K562 (cell line): ENCODE data around the gene EPO. TPM values are rescaled to one million over a fixed set of nuclear protein-coding genes. Genes with fewer than 3 reads are reported as not detected.
A peak's percentile ranks its signal among the peaks of the same experiment; 100 is the strongest.

Experiments used
- ARID4B ChIP-seq: sonication (generic); formaldehyde crosslinking; IDR thresholded peaks from 2 replicates; pipeline ENCODE4 v1.8.0; 2022; ENCODE audit warnings: mild to moderate bottlenecking, missing genetic modification reagents
- BRF1 ChIP-seq: IDR thresholded peaks from 3 replicates; pipeline ENCODE4 v1.6.1; 2011; ENCODE audit warnings: borderline replicate concordance, mild to moderate bottlenecking; ENCODE audit not compliant: insufficient read length; ENCODE audit errors: extremely low read depth
- C11orf30 ChIP-seq: fragments of 450-650 bp; IDR thresholded peaks from 2 replicates; pipeline ENCODE4 v1.6.1; 2016; ENCODE audit warnings: low read depth, mild to moderate bottlenecking
- CBFA2T2 ChIP-seq: fragments of 450-650 bp; conservative IDR thresholded peaks from 2 replicates; pipeline ENCODE4 v1.6.1; 2017; ENCODE audit warnings: mild to moderate bottlenecking
- GTF3C2 ChIP-seq: IDR thresholded peaks from 3 replicates; pipeline ENCODE4 v1.6.1; 2011; ENCODE audit warnings: borderline replicate concordance, mild to moderate bottlenecking, moderate library complexity; ENCODE audit not compliant: insufficient read length; ENCODE audit errors: extremely low read depth
- KAT2B ChIP-seq: IDR thresholded peaks from one replicate; pipeline ENCODE4 v1.6.1; 2012; ENCODE audit warnings: low read depth, mild to moderate bottlenecking, control low read depth, inconsistent platforms, low read length, moderate library complexity
- NCOA6 ChIP-seq: fragments of 450-650 bp; IDR thresholded peaks from 2 replicates; pipeline ENCODE4 v1.6.1; 2017; ENCODE audit warnings: mild to moderate bottlenecking
- NFIC ChIP-seq: fragments of 450-650 bp; IDR thresholded peaks from 2 replicates; pipeline ENCODE4 v1.6.1; 2017; ENCODE audit warnings: mild to moderate bottlenecking, inconsistent platforms
- NR4A1 ChIP-seq, 2 experiments: fragments of 250-450 bp in 1 of 2; fragments of 450-650 bp in 1 of 2; sonication (Bioruptor Pico) in 1 of 2; IDR thresholded peaks; 2 replicates each; pipeline versions ENCODE4 v1.4.0 to v1.6.1; 2016 to 2020; ENCODE audit warnings: mild to moderate bottlenecking in 2 of 2, missing compliant biosample characterization in 1 of 2, missing genetic modification characterization in 1 of 2, moderate library complexity in 1 of 2
- POLR3G ChIP-seq: IDR thresholded peaks from 2 replicates; pipeline ENCODE4 v1.6.1; 2011; ENCODE audit not compliant: insufficient read length, insufficient replicate concordance; ENCODE audit errors: extremely low read depth
- PRPF4 ChIP-seq: fragments of 200-400 bp; formaldehyde crosslinking; IDR thresholded peaks from one replicate; pipeline ENCODE4 v1.6.1; 2017; ENCODE audit warnings: low read length, low read depth, mild to moderate bottlenecking; ENCODE audit not compliant: insufficient read depth, poor library complexity, severe bottlenecking
- PTBP1 ChIP-seq: fragments of 200-400 bp; formaldehyde crosslinking; IDR thresholded peaks from 2 replicates; pipeline ENCODE4 v1.6.1; 2017; ENCODE audit warnings: low read depth, low read length
- SRSF9 ChIP-seq: fragments of 200-400 bp; formaldehyde crosslinking; IDR thresholded peaks from 2 replicates; pipeline ENCODE4 v1.6.1; 2017; ENCODE audit warnings: low read depth, low read length, borderline replicate concordance
- ZFP36 ChIP-seq: fragments of 150-350 bp; IDR thresholded peaks from 2 replicates; pipeline ENCODE4 v1.6.1; 2018; ENCODE audit warnings: low read length, low read depth; ENCODE audit not compliant: partially characterized antibody
- ZNF121 ChIP-seq: sonication (generic); formaldehyde crosslinking; conservative IDR thresholded peaks from 2 replicates; pipeline ENCODE4 v1.8.0; 2022; ENCODE audit warnings: missing genetic modification reagents
- ZNF212 ChIP-seq: fragments of 450-650 bp; formaldehyde crosslinking; IDR thresholded peaks from 2 replicates; pipeline ENCODE4 v1.4.0; 2020; ENCODE audit warnings: mild to moderate bottlenecking
- ZNF23 ChIP-seq: fragments of 250-450 bp; sonication (Bioruptor Pico); IDR thresholded peaks from 2 replicates; pipeline ENCODE4 v1.4.0; 2020; ENCODE audit warnings: mild to moderate bottlenecking
- ZNF41 ChIP-seq: fragments of 250-450 bp; sonication (Bioruptor Pico); conservative IDR thresholded peaks from 2 replicates; pipeline ENCODE4 v1.4.0; 2020; ENCODE audit warnings: mild to moderate bottlenecking
- ZNF79 ChIP-seq: fragments of 250-450 bp; sonication (Bioruptor Pico); IDR thresholded peaks from 2 replicates; pipeline ENCODE4 v1.4.0; 2020; ENCODE audit warnings: low read depth, mild to moderate bottlenecking, moderate library complexity
- polyA plus RNA-seq, 8 experiments: library from polyadenylated mRNA; depleted of rRNA in 4 of 8; stranded (reverse) in 5 of 8; unstranded in 3 of 8; fragments of >200 nt; fragmentation: Nextera tagmentation in 2 of 8; fragmentation: Illumina TruSeq in 1 of 8; extraction: Ambion mirVana in 2 of 8; extraction: Trizol in 1 of 8; gene quantifications; 2 replicates each; pipeline versions ENCODE4 v1.2.1 to v1.2.3, GENCODE V29; 2011 to 2014; ENCODE audit warnings: inconsistent platforms in 1 of 8, missing spikeins in 1 of 8
- total RNA-seq, 7 experiments: library from RNA; depleted of rRNA in 6 of 7; stranded (reverse); fragments of >200 nt in 6 of 7; fragmentation: Illumina TruSeq in 2 of 7; extraction: Trizol in 2 of 7; gene quantifications; 2 replicates each; pipeline versions ENCODE4 v1.2.1 to v1.2.3, GENCODE V29; 2011 to 2021; ENCODE audit warnings: low replicate concordance in 1 of 7
- TF ChIP-seq, protein P1 (sequence below): fragments of 450-650 bp; formaldehyde crosslinking; IDR thresholded peaks from 2 replicates; pipeline ENCODE4 v1.4.0; 2022; ENCODE audit warnings: missing genetic modification characterization

The EPO gene
- total and polyA plus RNA-seq, 9 of the 15 experiments (the other 6 are each of a cell fraction or from before 2014, with no cell fraction given): 0.06 to 0.41 (median 0.07) TPM; not detected in 6

DNA sequence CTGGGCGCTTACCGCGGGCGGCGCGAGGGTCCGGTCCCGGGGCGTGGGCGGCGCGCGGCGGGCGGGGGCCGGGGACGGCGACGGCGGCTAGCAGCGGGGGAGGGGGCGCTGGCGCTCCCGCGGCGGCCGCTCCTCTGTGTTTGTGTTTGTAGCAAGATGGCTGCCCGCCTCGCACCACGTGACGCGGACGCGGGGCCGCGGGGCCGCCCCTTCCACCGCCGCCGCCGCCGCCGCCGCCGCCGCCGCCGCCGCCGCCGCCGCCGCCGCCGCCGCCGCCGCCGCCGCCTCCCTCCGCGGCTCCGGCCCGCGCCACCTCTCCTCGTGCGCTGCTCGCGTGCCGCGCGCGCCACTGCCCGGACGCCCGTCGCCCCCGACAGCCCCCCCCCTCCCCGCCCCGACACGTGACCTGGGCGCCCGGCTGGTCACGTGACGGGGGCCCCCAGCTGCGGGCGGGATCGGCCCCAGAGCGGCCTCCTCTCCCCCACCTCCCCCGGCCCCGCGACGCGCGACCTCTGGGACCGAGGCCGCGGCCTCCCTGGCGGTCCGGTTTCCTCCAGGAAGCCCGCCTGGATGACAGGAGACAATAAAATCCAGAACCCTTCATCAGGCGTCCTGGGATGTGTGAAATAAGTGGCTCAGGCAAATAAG lies 26.0 kb upstream of the EPO start, which contains the start of gene GIGYF1 (continued):
- TF ChIP-seq ARID4B (CRISPR knock-in tag) (no peak), ZFP36 (peak; percentile 98), NR4A1 (CRISPR knock-in tag; IDR thresholded peaks at IDR 0.05) (no peak), NR4A1 (tag; IDR thresholded peaks at IDR 0.05) (no peak), CBFA2T2 (peak; percentile 82), C11orf30 (no peak), NFIC (no peak), POLR3G (no peak), PRPF4 (no peak), PTBP1 (0 out of 2 replicates have a peak, but pooled peaks have one; percentile 35), GTF3C2 (no peak), NCOA6 (no peak), BRF1 (no peak), ZNF212 (CRISPR knock-in tag) (no peak), ZNF121 (CRISPR knock-in tag) (no peak), KAT2B (no peak), ZNF23 (CRISPR knock-in tag) (no peak), ZNF79 (CRISPR knock-in tag) (no peak), ZNF41 (CRISPR knock-in tag) (no peak), SRSF9 (no peak)
- TF ChIP-seq, protein P1, sequence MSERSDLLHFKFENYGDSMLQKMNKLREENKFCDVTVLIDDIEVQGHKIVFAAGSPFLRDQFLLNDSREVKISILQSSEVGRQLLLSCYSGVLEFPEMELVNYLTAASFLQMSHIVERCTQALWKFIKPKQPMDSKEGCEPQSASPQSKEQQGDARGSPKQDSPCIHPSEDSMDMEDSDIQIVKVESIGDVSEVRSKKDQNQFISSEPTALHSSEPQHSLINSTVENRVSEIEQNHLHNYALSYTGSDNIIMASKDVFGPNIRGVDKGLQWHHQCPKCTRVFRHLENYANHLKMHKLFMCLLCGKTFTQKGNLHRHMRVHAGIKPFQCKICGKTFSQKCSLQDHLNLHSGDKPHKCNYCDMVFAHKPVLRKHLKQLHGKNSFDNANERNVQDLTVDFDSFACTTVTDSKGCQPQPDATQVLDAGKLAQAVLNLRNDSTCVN (CRISPR knock-in tag): no peak
